ENCODE results near the gene MAN1C1. TPM values are rescaled to one million over a fixed set of nuclear protein-coding genes. Genes with fewer than 3 reads are reported as not detected.

MAN1C1 gene
- total RNA-seq, 1 donor from 2014 or later, result 22.6 TPM

GRCh38 chr1:25689686-25690381 is 73.2 kb downstream of the MAN1C1 start:
- Mint-ChIP-seq H3K27me3 (ENCODE audit: low read depth) (no peaks in the 10 kb centered on the region), H3K27ac (ENCODE audit: unreplicated experiment) (no peak overlapping the region), H3K4me3 (no peak overlapping the region), H3K36me3 (ENCODE audit: low read depth) (no peaks in the 10 kb centered on the region), H3K9me3 (no peaks in the 10 kb centered on the region), H3K4me1 (peaks cover 13% of the 10 kb centered on the region)
- DNase-seq (ENCODE audit: low read depth, low spot score), result no peak
- no peak for TF ChIP-seq CTCF (conservative IDR thresholded peaks at IDR 0.05)

- Mint-ChIP-seq H3K36me3 (ENCODE audit: low read depth) (no peaks in the 10 kb centered on the region), H3K4me1 (peaks cover 19% of the 10 kb centered on the region), H3K9me3 (no peaks in the 10 kb centered on the region), H3K27ac (ENCODE audit: unreplicated experiment) (peak overlapping the region; percentile 67), H3K4me3 (no peak overlapping the region), H3K27me3 (ENCODE audit: low read depth) (no peaks in the 10 kb centered on the region)
- TF ChIP-seq CTCF (conservative IDR thresholded peaks at IDR 0.05), result no peak
- no peak for DNase-seq (ENCODE audit: low read depth, low spot score)
Measured at GRCh38 chr1:25690396-25690956, 73.9 kb downstream of the MAN1C1 start.

- no peak for TF ChIP-seq CTCF (conservative IDR thresholded peaks at IDR 0.05)
- Mint-ChIP-seq H3K27me3 (ENCODE audit: low read depth) (no peaks in the 10 kb centered on the region), H3K4me1 (peaks cover 26% of the 10 kb centered on the region), H3K9me3 (no peaks in the 10 kb centered on the region), H3K36me3 (ENCODE audit: low read depth) (no peaks in the 10 kb centered on the region), H3K4me3 (no peak overlapping the region), H3K27ac (ENCODE audit: unreplicated experiment) (no peak overlapping the region)
- no peak for DNase-seq (ENCODE audit: low read depth, low spot score)
Measured at GRCh38 chr1:25691211-25691610, 74.6 kb downstream of the MAN1C1 start.

GRCh38 chr1:25692560-25692959 is 76.0 kb downstream of the MAN1C1 start:
- DNase-seq (ENCODE audit: low read depth, low spot score), result peak; percentile 50
- Mint-ChIP-seq H3K4me3 (no peak overlapping the region), H3K27me3 (ENCODE audit: low read depth) (no peaks in the 10 kb centered on the region)

More at GRCh38 chr1:25692560-25692959, 76.0 kb downstream of the MAN1C1 start:
- H3K4me1 Mint-ChIP-seq, result peaks cover 35% of the 10 kb centered on the region
- no peaks in the 10 kb centered on the region for H3K9me3 Mint-ChIP-seq
- peak; percentile 65 for TF ChIP-seq CTCF (conservative IDR thresholded peaks at IDR 0.05)
- no peaks in the 10 kb centered on the region for H3K36me3 Mint-ChIP-seq (ENCODE audit: low read depth)
- H3K27ac Mint-ChIP-seq (ENCODE audit: unreplicated experiment), result no peak overlapping the region

Measured in neural crest cell (in vitro differentiated cells).